CD14-positive monocyte (primary cell): ENCODE results near the gene GPC6. TPM values are rescaled to one million over a fixed set of nuclear protein-coding genes. Genes with fewer than 3 reads are reported as not detected.

Experiments
- DNase-seq, 3 donors: peaks; one replicate each; pipeline ENCODE4 v3.0.0-alpha.2; 2011 to 2022
- H2AFZ ChIP-seq: 2 replicates; pipeline ENCODE4 v1.6.0; 2012; ENCODE audit warnings: mild to moderate bottlenecking, low read depth, low read length, inconsistent platforms; ENCODE audit not compliant: insufficient read depth, poor library complexity, severe bottlenecking
- H3K27ac ChIP-seq, 2 donors: 1 replicate in 1 of 2; 2 replicates in 1 of 2; pipeline ENCODE4 v1.5.1; 2012 to 2013; ENCODE audit warnings: low read length in 2 of 2, control low read depth in 1 of 2, inconsistent platforms in 1 of 2, low read depth in 1 of 2, mild to moderate bottlenecking in 1 of 2
- H3K27me3 ChIP-seq, 2 donors: one replicate each; pipeline versions ENCODE4 v1.6.0 to v1.6.1; 2011 to 2013; ENCODE audit warnings: low read length in 2 of 2; ENCODE audit not compliant: control insufficient read depth in 2 of 2, insufficient read depth in 2 of 2
- H3K36me3 ChIP-seq, 2 donors: replicated peaks in 1 of 2; 1 replicate in 1 of 2; 2 replicates in 1 of 2; pipeline versions ENCODE4 v1.5.1 to v1.6.1; 2012 to 2013; ENCODE audit warnings: low read length in 2 of 2, control low read depth in 1 of 2, inconsistent platforms in 1 of 2, mild to moderate bottlenecking in 1 of 2; ENCODE audit not compliant: insufficient read depth in 2 of 2, control insufficient read depth in 1 of 2
- H3K4me1 ChIP-seq, 2 donors: 1 replicate in 1 of 2; 2 replicates in 1 of 2; pipeline versions ENCODE4 v1.5.1 to v1.6.1; 2012 to 2013; ENCODE audit warnings: low read length in 2 of 2, control low read depth in 1 of 2, inconsistent platforms in 1 of 2, mild to moderate bottlenecking in 1 of 2, moderate library complexity in 1 of 2; ENCODE audit not compliant: insufficient read depth in 2 of 2, control insufficient read depth in 1 of 2
- H3K4me2 ChIP-seq: replicated peaks from 2 replicates; pipeline ENCODE3; 2012; ENCODE audit warnings: low read length, moderate library complexity, mild to moderate bottlenecking; ENCODE audit not compliant: poor library complexity, severe bottlenecking; ENCODE audit errors: extremely low read depth
- H3K4me3 ChIP-seq, 3 experiments: fragments of 200-600 bp in 1 of 3; sonication (generic) in 1 of 3; replicated peaks in 1 of 3; 1 replicate in 2 of 3; 2 replicates in 1 of 3; pipeline ENCODE4 v1.5.1; 2011 to 2013; ENCODE audit warnings: low read length in 3 of 3, mild to moderate bottlenecking in 3 of 3, control low read depth in 2 of 3, low read depth in 2 of 3, inconsistent platforms in 1 of 3, moderate library complexity in 1 of 3
- H3K79me2 ChIP-seq: 2 replicates; pipeline ENCODE4 v1.6.0; 2012; ENCODE audit warnings: mild to moderate bottlenecking, control low read depth, inconsistent platforms, low read length, moderate library complexity; ENCODE audit not compliant: insufficient read depth
- H3K9ac ChIP-seq: 2 replicates; pipeline ENCODE4 v1.6.0; 2017; ENCODE audit warnings: low read length, mild to moderate bottlenecking; ENCODE audit not compliant: insufficient read depth, poor library complexity, severe bottlenecking
- H3K9me3 ChIP-seq, 2 donors: replicated peaks in 1 of 2; 1 replicate in 1 of 2; 2 replicates in 1 of 2; pipeline versions ENCODE4 v1.5.1 to v1.6.1; 2012 to 2013; ENCODE audit warnings: low read length in 2 of 2, control low read depth in 1 of 2; ENCODE audit not compliant: control insufficient read depth in 1 of 2, insufficient read depth in 1 of 2
- H4K20me1 ChIP-seq: 2 replicates; pipeline ENCODE4 v1.6.0; 2012; ENCODE audit warnings: mild to moderate bottlenecking, low read length, control low read depth, moderate library complexity; ENCODE audit not compliant: insufficient read depth
- H3K27ac Mint-ChIP-seq, 7 donors: one replicate each; pipeline ENCODE4 v1.8.0; 2020; ENCODE audit warnings: mild to moderate bottlenecking in 7 of 7, mixed read lengths in 7 of 7, moderate library complexity in 6 of 7, inconsistent platforms in 2 of 7
- H3K27me3 Mint-ChIP-seq, 3 donors: one replicate each; pipeline ENCODE4 v1.8.0; 2021 to 2022; ENCODE audit warnings: low read depth in 3 of 3, mild to moderate bottlenecking in 3 of 3, mixed read lengths in 3 of 3, moderate library complexity in 3 of 3, inconsistent platforms in 1 of 3
- H3K36me3 Mint-ChIP-seq, 2 donors: one replicate each; pipeline ENCODE4 v1.8.0; 2020; ENCODE audit warnings: mixed read lengths in 2 of 2, inconsistent platforms in 1 of 2, mild to moderate bottlenecking in 1 of 2
- H3K4me1 Mint-ChIP-seq: one replicate; pipeline ENCODE4 v1.8.0; 2020; ENCODE audit warnings: mild to moderate bottlenecking, mixed read lengths
- H3K4me3 Mint-ChIP-seq, 2 donors: one replicate each; pipeline ENCODE4 v1.8.0; 2020; ENCODE audit warnings: mild to moderate bottlenecking in 2 of 2, mixed read lengths in 2 of 2, moderate library complexity in 1 of 2
- H3K9me3 Mint-ChIP-seq, 7 donors: one replicate each; pipeline ENCODE4 v1.8.0; 2020 to 2022; ENCODE audit warnings: mixed read lengths in 7 of 7, mild to moderate bottlenecking in 6 of 7, moderate library complexity in 6 of 7, inconsistent platforms in 2 of 7
- WGBS: methylation state at CpG from one replicate; pipeline ENCODE4 v1.1.5; 2013; ENCODE audit warnings: missing lambda C conversion rate; ENCODE audit not compliant: insufficient coverage; 5-methylcytosine and 5-hydroxymethylcytosine counted together
- intact Hi-C, 2 donors: fragments of 100-400 bp; cut with micrococcal nuclease; formaldehyde crosslinking; loops; one replicate each; pipeline versions ENCODE4 v1.15.0 to v1.15.1; 2023
- polyA plus RNA-seq, 3 donors: library from polyadenylated mRNA; depleted of rRNA in 1 of 3; unstranded in 2 of 3; stranded (reverse) in 1 of 3; fragments of 300-500 nt in 2 of 3; fragments of >200 nt in 1 of 3; fragmentation: Illumina TruSeq in 2 of 3; gene quantifications; 1 replicate in 2 of 3; 2 replicates in 1 of 3; pipeline ENCODE4 v1.2.3, GENCODE V29; 2012 to 2021
- TF ChIP-seq, protein P1 (sequence below): fragments of 200-600 bp; IDR thresholded peaks from one replicate; pipeline ENCODE4 v1.8.0; 2022; ENCODE audit warnings: antibody characterized with exemption, mild to moderate bottlenecking

Gene GPC6
- polyA plus RNA-seq, 3 donors, result not detected

DNA sequence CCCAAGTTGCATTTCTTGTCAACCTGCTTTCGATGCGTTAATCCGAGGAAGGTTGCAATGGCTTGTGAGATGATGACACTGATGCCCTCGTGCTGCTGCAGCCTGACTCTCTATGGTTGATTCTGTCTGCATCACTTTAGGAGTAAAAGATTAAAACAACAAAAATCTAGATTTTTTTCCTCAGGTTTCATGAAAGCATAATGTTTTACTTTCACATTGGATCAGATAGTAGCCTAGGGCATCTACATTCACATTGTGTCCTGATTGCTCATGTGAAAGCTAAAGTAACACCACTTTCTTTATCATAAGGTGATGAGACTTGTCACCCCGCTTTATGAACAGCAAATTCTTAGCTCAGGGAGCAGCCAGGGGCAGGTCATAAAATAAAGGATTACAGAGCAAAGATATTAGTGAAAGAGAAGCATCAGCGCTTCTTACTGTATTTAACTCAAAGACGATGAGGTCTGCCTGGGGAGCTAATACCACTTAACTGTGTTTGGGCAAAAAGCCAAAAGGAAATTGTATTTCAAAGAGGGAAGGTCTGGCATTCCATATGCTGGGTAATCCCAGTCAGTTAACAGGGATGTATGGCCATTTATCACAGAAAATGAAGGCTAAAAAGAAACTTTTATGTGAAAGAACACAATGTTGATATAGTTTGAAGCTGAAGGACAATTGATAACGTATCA is 270.5 kb downstream of the GPC6 start:
- Mint-ChIP-seq H3K27me3 (peaks cover 0 to 2% (median 0%) of the 10 kb centered on the region in 3 donors), H3K9me3 (peaks cover 2 to 11% (median 6%) of the 10 kb centered on the region in 7 donors), H3K27ac (no peak overlapping the region), H3K4me3 (no peak overlapping the region), H3K4me1 (no peaks in the 10 kb centered on the region), H3K36me3 (no peaks in the 10 kb centered on the region)
- Histone ChIP-seq H3K79me2 (no peaks in the 10 kb centered on the region), H3K4me1 (no peaks in the 10 kb centered on the region), H3K9ac (no peak overlapping the region), H3K4me3 (no peak overlapping the region), H4K20me1 (no peaks in the 10 kb centered on the region), H3K36me3 (no peaks in the 10 kb centered on the region), H3K4me2 (no peak overlapping the region), H2AFZ (no peak overlapping the region), H3K9me3 (peaks cover 4 to 8% of the 10 kb centered on the region in 2 donors), H3K27me3 (no peaks in the 10 kb centered on the region), H3K27ac (no peak overlapping the region)
- intact Hi-C loops, result no loop called here
- DNase-seq, result no peak
- 100% methylated on average over 2 of the region's 8 CpGs for WGBS
- TF ChIP-seq, protein P1, sequence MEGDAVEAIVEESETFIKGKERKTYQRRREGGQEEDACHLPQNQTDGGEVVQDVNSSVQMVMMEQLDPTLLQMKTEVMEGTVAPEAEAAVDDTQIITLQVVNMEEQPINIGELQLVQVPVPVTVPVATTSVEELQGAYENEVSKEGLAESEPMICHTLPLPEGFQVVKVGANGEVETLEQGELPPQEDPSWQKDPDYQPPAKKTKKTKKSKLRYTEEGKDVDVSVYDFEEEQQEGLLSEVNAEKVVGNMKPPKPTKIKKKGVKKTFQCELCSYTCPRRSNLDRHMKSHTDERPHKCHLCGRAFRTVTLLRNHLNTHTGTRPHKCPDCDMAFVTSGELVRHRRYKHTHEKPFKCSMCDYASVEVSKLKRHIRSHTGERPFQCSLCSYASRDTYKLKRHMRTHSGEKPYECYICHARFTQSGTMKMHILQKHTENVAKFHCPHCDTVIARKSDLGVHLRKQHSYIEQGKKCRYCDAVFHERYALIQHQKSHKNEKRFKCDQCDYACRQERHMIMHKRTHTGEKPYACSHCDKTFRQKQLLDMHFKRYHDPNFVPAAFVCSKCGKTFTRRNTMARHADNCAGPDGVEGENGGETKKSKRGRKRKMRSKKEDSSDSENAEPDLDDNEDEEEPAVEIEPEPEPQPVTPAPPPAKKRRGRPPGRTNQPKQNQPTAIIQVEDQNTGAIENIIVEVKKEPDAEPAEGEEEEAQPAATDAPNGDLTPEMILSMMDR, result no peak

DNA sequence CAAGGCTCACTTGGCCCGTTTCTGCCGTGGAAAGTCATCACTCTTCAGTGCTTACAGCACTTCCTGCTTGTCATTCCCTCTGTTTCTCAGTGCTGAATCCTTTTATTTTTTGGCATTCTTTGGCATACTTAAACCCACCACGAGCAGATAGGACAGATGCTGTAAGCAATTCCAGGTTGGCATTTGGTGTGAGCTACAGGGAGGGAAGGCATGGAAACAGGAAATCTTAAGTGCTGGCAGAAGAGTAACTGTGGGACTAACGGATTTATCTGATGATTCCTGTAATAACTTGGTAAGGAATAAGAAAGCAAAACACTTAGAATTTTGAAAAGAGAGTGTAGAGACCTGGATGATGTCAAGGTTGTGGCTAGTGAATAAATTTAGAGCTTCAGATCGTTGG is 273.4 kb downstream of the GPC6 start:
- Histone ChIP-seq H4K20me1 (no peaks in the 10 kb centered on the region), H3K4me3 (no peak overlapping the region), H3K27me3 (no peaks in the 10 kb centered on the region), H2AFZ (no peak overlapping the region), H3K9me3 (peaks cover 4 to 8% of the 10 kb centered on the region in 2 donors), H3K36me3 (no peaks in the 10 kb centered on the region), H3K79me2 (no peaks in the 10 kb centered on the region), H3K27ac (no peak overlapping the region), H3K4me2 (no peak overlapping the region), H3K4me1 (no peaks in the 10 kb centered on the region), H3K9ac (no peak overlapping the region)
- Mint-ChIP-seq H3K27ac (no peak overlapping the region), H3K36me3 (no peaks in the 10 kb centered on the region), H3K4me3 (no peak overlapping the region), H3K4me1 (no peaks in the 10 kb centered on the region), H3K9me3 (peaks cover 0 to 9% (median 6%) of the 10 kb centered on the region in 7 donors), H3K27me3 (no peaks in the 10 kb centered on the region)
- DNase-seq, result no peak
- WGBS, result 64% methylated on average over 3 of the region's 5 CpGs
- intact Hi-C loops, result no loop called here
- TF ChIP-seq, protein P1, result no peak
